Neural crest cell (in vitro differentiated cells): ENCODE results near the gene USP6NL. TPM values are rescaled to one million over a fixed set of nuclear protein-coding genes. Genes with fewer than 3 reads are reported as not detected.

Experiments used
- DNase-seq: peaks from one replicate; pipeline ENCODE4 v3.0.0; 2021; ENCODE audit warnings: low read depth, mixed read lengths, low spot score
- H3K27ac Mint-ChIP-seq: one replicate; pipeline ENCODE4 v1.8.0; 2021; ENCODE audit warnings: mild to moderate bottlenecking, mixed read lengths; ENCODE audit not compliant: unreplicated experiment
- H3K27me3 Mint-ChIP-seq: 2 replicates; pipeline ENCODE4 v1.8.0; 2021; ENCODE audit warnings: low read depth, mild to moderate bottlenecking, mixed read lengths
- H3K36me3 Mint-ChIP-seq: 2 replicates; pipeline ENCODE4 v1.8.0; 2021; ENCODE audit warnings: low read depth, mild to moderate bottlenecking, mixed read lengths
- H3K4me1 Mint-ChIP-seq: 2 replicates; pipeline ENCODE4 v1.8.0; 2021; ENCODE audit warnings: mixed read lengths
- H3K4me3 Mint-ChIP-seq: one replicate; pipeline ENCODE4 v1.8.0; 2021; ENCODE audit warnings: mild to moderate bottlenecking, mixed read lengths
- H3K9me3 Mint-ChIP-seq: 2 replicates; pipeline ENCODE4 v1.8.0; 2021; ENCODE audit warnings: mixed read lengths
- total RNA-seq: library from RNA; stranded (reverse); gene quantifications from 2 replicates; pipeline ENCODE4 v1.2.1, GENCODE V29; 2021
- TF ChIP-seq, protein P1 (sequence below): fragments of 200-600 bp; sonication (generic); conservative IDR thresholded peaks from 2 replicates; pipeline ENCODE4 v1.5.0; 2021; ENCODE audit warnings: antibody characterized with exemption, mild to moderate bottlenecking

USP6NL gene
- total RNA-seq, 1 donor from 2014 or later = 35.3 TPM

DNA sequence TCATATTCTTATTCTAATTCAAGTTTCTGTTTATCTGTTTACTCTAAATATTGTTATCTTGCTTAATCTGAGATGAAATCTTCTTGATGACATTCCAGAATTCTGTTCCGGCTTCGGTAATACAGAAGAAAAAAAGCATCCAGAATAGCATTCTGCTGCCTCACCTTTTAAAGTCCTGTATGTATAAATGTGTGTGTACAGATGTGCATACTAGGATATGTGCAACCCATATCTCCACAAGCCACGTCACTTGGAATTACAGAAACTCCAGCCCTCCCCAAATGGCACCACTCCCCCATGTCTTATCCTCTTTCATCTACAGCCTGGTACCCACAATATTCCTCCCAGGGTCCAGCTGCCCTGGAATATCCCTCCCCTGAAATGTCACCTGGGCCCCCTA, 27.9 kb upstream of the USP6NL start:
- Mint-ChIP-seq H3K9me3 (peaks cover 5% of the 10 kb centered on the region), H3K4me1 (peaks cover 6% of the 10 kb centered on the region), H3K36me3 (no peaks in the 10 kb centered on the region), H3K4me3 (no peak overlapping the region), H3K27me3 (no peaks in the 10 kb centered on the region), H3K27ac (no peak overlapping the region)
- TF ChIP-seq, protein P1, sequence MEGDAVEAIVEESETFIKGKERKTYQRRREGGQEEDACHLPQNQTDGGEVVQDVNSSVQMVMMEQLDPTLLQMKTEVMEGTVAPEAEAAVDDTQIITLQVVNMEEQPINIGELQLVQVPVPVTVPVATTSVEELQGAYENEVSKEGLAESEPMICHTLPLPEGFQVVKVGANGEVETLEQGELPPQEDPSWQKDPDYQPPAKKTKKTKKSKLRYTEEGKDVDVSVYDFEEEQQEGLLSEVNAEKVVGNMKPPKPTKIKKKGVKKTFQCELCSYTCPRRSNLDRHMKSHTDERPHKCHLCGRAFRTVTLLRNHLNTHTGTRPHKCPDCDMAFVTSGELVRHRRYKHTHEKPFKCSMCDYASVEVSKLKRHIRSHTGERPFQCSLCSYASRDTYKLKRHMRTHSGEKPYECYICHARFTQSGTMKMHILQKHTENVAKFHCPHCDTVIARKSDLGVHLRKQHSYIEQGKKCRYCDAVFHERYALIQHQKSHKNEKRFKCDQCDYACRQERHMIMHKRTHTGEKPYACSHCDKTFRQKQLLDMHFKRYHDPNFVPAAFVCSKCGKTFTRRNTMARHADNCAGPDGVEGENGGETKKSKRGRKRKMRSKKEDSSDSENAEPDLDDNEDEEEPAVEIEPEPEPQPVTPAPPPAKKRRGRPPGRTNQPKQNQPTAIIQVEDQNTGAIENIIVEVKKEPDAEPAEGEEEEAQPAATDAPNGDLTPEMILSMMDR = no peak
- no peak for DNase-seq

DNA sequence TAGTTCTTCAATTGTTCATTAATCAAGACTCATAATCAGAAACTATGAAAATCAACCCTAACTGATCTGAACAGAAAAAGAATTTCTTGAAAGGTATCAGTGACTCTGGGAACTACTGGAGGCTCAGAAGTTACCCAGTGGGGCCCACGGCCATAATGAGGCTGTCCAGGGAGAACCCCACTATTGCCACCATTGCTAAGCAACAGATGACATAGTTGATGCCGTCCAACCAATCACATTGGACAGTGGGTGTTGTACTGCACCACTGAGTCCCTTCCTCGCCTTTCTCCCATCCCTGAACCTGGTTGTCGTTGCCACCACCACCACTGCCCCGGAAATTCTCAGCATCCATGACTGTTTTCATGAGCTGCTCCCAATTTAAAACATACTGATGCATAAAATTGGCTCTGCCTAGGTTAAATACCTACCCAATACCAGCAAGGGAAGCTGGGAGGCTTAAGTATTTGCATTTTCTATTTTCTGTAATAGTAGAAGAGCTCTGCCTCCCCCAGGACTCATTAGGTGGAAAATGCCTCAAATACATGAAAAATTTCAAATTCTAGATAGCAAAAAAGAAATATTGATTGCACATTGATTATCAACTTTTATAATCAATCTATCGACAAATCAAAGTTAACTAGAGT, 26.7 kb upstream of the USP6NL start:
- Mint-ChIP-seq H3K27me3 (no peaks in the 10 kb centered on the region), H3K9me3 (peaks cover 5% of the 10 kb centered on the region), H3K36me3 (no peaks in the 10 kb centered on the region), H3K4me1 (peaks cover 6% of the 10 kb centered on the region), H3K27ac (no peak overlapping the region), H3K4me3 (no peak overlapping the region)
- no peak for DNase-seq
- TF ChIP-seq, protein P1 = no peak

DNA sequence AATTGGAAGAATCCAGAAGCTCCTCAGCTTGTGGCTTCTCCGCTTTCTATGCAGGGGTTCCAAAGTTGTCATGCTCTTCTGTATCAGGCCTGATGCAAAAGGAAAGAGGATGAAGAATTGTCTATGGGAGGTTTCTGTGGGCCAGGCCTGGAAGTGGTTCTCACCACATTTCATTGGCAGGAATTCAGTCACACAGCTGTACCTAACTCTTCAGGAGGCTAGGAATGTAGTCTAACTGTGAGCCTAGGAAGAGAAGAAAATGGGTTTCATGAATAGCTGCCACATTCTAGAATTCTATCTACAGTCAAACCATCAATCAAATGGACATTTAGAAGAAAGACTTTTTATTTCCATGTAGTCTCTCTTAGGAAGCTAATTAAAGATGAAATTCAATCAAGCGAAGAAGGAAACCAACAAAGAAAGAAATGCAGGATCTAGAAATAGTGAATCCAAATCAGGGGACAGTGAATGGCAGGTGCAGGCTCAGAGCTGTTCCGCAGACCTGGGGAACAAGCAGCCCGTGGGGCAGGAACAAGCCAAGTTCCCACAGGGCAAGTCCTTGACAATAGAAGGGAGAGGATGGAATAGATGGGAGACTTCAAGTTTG, 25.4 kb upstream of the USP6NL start:
- Mint-ChIP-seq H3K4me3 (no peak overlapping the region), H3K27ac (no peak overlapping the region), H3K27me3 (no peaks in the 10 kb centered on the region), H3K36me3 (no peaks in the 10 kb centered on the region), H3K9me3 (peaks cover 5% of the 10 kb centered on the region), H3K4me1 (peaks cover 6% of the 10 kb centered on the region)
- no peak for DNase-seq
- TF ChIP-seq, protein P1 = no peak

DNA sequence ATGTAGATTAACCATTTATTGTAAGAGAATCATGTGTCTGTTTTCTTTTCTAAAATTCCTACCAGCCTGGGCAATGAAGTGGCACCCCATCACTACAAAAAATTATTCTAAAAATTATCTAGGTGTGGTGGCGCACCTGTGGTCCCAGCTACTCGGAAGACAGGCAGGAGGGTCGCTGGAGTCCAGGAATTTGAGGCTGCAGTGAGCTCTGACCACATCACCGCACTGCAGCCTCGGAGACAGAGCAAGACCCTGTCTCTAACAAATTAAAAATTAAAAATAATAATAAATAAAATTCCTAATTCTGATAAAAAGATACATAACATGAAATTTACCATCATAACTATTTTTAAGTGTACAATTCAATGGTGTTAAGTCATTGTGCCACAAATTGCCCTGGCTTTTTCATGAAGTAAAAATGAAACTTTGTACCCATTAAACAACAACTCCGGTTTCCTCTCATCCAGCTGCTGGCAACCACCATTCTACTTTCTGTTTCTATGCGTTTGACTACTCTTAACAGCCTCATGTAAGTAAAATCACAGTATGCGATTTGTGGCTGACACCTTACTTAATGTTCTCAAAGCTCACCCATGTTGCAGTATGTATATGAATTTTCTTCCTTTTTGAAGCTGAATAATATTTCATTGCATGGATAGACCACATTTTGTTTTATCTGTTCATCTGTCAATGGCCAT, 20.6 kb upstream of the USP6NL start:
- Mint-ChIP-seq H3K27me3 (no peaks in the 10 kb centered on the region), H3K4me1 (peaks cover 5% of the 10 kb centered on the region), H3K27ac (no peak overlapping the region), H3K4me3 (no peak overlapping the region), H3K36me3 (no peaks in the 10 kb centered on the region), H3K9me3 (peaks cover 4% of the 10 kb centered on the region)
- no peak for DNase-seq
- TF ChIP-seq, protein P1 = no peak

DNA sequence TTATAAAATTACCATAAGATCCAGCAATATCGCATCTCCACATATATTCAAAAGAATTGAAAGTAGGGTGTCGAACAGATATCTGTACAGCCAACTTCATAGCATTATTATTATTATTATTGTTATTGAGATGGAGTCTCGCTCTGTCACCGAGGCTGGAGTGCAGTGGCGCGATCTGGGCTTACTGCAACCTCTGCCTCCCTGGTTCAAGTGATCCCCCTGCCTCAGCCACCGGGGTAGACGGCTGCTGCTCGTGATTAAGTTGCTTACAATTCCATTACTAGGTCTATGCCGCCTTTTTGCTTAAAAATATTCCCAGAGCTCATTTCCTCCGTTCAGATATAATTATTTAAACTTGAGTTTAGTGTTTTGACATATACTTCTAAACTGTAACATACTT, 19.8 kb upstream of the USP6NL start:
- no peaks in the 10 kb centered on the region for H3K4me1 Mint-ChIP-seq

More for the DNA sequence above, 19.8 kb upstream of the USP6NL start:
- H3K4me3 Mint-ChIP-seq = no peak overlapping the region
- DNase-seq = no peak
- H3K27ac Mint-ChIP-seq = no peak overlapping the region
- TF ChIP-seq, protein P1 = no peak
- no peaks in the 10 kb centered on the region for H3K27me3 Mint-ChIP-seq
- no peaks in the 10 kb centered on the region for H3K36me3 Mint-ChIP-seq
- no peaks in the 10 kb centered on the region for H3K9me3 Mint-ChIP-seq
